Stimulated activated CD8-positive, alpha-beta memory T cell treated with anti-CD3 and anti-CD28 coated beads, Interleukin-12 subunit alpha, Interleukin-12 subunit beta, amount 100 ng/mL, for 24 hours (primary cell): ENCODE results near the gene DAGLA.
"Not testable (repeated sequence)": the region's sequence is repeated elsewhere in the genome, so short reads cannot be mapped to it uniquely, and the experiment has no call there.

Experiments
- DNase-seq: peaks from one replicate; pipeline ENCODE4 v3.0.0-alpha.2; 2020; ENCODE audit errors: extremely low read depth

Gene DAGLA, protein sequence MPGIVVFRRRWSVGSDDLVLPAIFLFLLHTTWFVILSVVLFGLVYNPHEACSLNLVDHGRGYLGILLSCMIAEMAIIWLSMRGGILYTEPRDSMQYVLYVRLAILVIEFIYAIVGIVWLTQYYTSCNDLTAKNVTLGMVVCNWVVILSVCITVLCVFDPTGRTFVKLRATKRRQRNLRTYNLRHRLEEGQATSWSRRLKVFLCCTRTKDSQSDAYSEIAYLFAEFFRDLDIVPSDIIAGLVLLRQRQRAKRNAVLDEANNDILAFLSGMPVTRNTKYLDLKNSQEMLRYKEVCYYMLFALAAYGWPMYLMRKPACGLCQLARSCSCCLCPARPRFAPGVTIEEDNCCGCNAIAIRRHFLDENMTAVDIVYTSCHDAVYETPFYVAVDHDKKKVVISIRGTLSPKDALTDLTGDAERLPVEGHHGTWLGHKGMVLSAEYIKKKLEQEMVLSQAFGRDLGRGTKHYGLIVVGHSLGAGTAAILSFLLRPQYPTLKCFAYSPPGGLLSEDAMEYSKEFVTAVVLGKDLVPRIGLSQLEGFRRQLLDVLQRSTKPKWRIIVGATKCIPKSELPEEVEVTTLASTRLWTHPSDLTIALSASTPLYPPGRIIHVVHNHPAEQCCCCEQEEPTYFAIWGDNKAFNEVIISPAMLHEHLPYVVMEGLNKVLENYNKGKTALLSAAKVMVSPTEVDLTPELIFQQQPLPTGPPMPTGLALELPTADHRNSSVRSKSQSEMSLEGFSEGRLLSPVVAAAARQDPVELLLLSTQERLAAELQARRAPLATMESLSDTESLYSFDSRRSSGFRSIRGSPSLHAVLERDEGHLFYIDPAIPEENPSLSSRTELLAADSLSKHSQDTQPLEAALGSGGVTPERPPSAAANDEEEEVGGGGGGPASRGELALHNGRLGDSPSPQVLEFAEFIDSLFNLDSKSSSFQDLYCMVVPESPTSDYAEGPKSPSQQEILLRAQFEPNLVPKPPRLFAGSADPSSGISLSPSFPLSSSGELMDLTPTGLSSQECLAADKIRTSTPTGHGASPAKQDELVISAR

DNA sequence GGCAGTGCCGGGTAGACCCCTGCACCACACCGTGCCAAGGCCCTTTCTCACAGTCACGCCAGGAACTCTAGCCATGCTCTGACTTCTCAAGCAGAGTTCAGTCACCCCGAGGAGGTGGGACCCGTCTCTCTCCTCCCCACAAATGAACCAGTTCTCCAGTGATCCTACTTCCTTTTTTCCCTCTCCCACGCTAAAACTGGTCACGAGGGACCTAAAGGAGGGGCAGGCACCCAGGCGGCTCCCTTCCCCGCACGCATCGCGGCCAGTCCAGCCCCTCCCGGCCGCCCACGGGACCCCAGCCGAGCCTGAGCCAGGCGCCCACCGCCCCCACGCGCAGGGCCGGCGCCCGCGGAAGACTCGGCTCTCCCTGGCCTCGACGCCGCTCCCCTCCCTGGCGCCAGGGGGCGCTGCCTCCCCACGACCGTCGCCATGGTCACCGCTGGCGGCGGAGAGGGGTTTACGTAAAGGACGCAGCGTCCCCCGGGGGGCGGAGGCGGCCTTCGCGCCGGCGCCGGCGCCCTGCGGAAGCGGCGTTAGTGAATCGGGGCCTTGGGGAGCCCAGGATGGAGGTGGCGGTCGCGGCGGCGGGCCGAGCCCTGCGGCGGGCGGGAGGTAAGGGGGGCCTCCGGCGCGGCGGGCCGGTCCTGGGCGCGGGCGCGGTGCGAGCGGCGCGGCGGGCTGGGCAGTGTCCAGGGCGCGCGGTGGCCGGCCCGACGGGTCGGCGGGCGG lies at the start of gene DAGLA:
DAGLA (plus strand) TSS at position 499 of the 729 bp plus-strand sequence. CDS start 39,765 bp downstream, outside the sequence.
- DNase-seq, result peak; percentile 42

DNA sequence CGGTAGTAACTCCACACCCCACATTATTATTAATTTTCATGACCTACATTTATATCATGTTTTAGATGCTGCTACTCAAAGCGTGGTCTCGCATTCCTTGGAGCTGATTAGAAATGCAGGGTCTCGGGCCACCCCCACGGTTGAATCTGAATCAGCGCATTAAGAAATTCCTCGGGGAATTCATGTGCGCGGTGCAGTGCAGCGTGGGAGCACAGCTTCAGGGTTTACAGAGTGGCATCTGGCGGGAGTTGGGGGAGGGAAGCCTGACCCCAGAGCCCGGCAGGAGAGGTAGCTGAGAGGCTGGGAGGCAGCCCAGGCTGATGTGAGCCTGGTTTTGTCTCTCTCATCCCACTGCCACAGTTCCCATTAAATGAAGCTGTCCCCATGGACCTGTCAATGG lies 48.1 kb upstream of the DAGLA start:
- no peak for DNase-seq

DNA sequence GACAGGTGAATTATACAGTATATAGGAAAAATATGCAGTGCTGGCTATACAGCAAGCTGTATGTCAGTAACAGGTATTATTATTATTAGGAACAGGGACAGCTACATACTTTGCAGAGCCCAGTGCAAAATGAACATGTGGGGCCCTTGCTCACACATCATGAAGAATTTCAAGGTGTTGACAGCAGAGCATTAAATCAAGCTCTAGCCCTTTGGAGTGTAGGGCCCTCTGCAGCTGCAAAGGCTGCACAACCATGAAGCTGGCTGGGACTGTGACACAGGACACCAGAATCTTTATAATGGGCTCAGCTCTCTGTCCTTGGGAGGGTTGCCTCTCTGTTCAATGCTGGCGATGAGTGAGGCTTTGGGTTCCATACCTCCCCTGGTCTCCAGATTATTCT lies 44.9 kb upstream of the DAGLA start:
- DNase-seq, result no peak

DNA sequence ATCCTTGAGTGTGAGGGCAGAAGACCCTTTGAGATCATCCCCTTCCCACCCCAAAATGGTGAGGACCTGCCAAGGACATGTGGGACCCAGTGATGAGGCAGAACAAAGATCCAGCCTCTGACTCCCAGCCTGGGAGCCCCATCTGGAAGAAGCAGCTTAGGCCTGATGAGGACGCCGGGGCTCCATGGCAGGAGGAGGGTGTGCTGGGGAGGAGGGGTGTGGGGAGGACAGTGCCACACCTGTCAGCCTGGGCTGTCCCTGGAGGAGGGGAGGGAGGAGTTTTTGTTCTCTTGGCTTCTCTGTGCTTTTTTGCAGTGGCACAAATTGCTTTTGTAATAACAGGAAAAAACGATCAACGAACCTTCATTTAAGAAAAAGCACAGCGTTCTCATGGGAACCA lies 44.4 kb upstream of the DAGLA start:
- DNase-seq, result no peak

DNA sequence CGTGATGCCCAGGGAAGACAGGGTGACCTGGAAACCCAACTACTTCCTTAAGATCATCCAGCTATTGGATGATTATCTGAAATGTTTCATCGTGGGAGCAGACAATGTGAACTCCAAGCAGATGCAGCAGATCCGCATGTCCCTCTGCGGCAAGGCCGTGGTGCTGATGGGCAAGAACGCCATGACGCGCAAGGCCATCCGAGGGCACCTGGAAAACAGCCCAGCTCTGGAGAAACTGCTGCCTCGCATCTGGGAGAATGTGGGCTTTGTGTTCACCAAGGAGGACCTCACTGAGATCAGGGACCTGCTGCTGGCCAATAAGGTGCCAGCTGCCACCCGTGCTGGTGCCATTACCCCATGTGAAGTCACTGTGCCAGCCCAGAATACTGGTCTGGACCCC lies 43.5 kb upstream of the DAGLA start:
- no peak for DNase-seq

- DNase-seq, result no peak
Observed at GRCh38 chr11:61637277-61637676, 42.9 kb upstream of the DAGLA start.

DNA sequence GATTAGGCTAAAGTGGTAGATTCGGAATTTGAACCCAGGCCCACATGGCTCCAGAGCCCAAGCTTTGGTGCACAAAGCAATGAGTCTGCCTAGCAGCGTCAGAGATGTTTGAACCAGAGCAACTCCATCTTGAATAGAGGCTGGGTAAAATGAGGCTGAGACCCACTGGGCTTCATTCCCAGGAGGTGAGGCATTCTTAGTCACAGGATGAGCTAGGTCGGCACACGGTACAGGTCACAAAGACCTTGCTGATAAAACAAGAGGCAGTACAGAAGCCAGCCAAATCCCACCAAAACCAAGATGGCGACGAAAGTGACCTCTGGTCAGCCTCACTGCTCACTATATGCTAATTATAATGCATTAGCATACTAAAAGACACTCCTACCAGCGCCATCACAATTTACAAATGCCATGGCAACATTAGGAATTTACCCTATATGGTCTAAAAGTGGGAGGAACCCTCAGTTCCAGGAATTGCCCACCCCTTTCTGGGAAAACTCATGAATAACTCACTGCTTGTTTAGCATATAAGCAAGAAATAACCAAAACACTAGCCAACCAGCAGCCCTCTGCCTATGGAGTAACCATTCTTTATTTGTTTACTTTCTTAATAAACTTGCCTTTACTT lies 40.3 kb upstream of the DAGLA start:
- no peak for DNase-seq

DNA sequence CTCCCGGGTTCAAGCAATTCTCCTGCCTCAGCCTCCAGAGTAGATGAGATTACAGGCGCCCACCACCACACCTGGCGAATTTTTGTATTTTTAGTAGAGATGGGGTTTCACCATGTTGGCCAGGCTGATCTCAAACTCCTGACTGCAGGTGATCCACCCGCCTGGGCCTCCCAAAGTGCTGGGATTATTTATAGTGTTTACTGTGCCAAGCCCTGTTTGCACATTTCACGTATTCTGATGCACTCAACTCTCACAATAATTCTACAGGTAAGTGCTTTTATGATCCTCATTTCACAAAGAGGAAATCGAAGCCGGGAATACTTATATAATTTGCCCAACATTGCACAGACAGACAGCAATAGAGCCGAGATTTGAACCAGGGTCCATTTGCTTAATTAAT lies 38.0 kb upstream of the DAGLA start:
- DNase-seq, result no peak

DNA sequence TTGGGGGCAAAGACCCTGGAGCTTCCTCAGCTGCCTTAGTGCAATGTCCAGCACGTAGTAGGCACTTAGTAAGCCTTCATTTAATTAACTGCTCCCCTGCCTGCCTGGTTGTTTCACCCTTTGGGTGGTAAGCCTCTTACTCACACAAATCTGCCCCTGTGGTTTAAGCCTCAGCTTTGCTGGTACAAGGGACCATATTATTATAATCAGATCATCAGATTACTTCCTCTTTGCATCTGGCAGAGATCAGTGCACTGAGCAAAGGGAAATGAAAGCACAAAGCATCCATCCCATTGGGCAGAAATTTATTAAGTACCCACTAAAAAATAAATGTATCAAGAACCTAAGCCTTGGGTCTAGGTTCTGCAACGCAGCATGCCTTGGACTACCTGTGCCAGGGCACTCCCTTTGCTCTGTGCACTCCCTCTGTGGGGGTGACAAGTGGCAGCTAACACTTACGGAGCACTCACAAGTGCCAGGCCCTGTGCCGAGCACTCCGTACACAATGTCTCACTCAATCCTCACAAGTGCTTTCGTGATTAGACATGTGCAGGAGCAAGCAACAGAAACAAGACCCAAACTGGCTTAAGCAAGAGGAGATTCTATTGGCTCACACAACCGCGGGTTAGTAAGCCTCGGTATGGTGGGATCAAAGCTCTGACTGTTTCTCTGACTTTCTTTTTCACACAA lies 34.9 kb upstream of the DAGLA start:
- no peak for DNase-seq

- DNase-seq, result no peak
Observed at GRCh38 chr11:61647529-61647928, 32.7 kb upstream of the DAGLA start.

DNA sequence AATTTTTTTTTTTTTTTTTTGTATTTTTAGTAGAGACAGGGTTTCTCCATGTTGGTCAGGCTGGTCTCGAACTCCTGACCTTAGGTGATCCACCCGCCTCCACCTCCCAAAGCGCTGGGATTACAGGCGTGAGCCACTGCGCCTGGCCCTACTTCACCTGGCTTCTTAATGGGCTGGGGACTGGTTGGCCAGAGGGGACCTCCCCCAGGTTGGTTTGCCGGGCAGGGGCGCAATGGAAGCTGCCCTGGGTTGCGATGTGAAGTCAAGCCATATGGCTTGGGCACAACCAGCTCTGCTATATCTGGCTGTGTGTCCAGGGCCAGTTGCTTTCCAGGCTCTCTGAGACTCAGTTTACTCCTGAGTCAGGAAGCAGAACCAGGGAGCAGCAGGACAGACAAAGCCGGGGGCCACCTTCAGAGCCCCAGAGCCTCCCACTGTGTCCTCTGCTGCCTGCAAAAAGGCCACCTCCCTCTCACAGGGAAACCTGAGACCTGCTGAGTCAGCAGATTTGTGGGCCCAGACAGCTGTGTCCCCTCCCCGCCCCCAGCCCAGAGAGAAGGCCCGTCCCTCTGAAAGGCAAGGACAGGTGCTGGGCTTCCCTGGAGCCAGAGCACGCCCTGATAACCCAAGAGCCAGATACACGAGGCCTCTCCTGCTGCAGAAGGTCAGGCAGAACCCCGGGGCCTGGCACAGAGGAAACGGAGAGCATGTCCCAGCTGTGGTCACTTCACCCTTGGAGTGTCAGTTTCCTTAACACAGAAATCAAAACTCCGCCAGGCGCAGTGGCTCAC lies 29.2 kb upstream of the DAGLA start:
- DNase-seq, result no peak

GRCh38 chr11:61652135-61652534 lies 28.1 kb upstream of the DAGLA start:
- no peak for DNase-seq

GRCh38 chr11:61654397-61654829 lies 25.8 kb upstream of the DAGLA start:
- DNase-seq, result no peak

- DNase-seq, result not testable (repeated sequence)
Observed at GRCh38 chr11:61655266-61656159, 24.7 kb upstream of the DAGLA start.

- DNase-seq, result no peak
Observed at GRCh38 chr11:61656347-61657077, 23.7 kb upstream of the DAGLA start.

- DNase-seq, result no peak
Observed at GRCh38 chr11:61657566-61658290, 22.5 kb upstream of the DAGLA start.

GRCh38 chr11:61659413-61660196 lies 20.6 kb upstream of the DAGLA start:
- no peak for DNase-seq
